ENCODE measurements around the gene JADE1.

DNA sequence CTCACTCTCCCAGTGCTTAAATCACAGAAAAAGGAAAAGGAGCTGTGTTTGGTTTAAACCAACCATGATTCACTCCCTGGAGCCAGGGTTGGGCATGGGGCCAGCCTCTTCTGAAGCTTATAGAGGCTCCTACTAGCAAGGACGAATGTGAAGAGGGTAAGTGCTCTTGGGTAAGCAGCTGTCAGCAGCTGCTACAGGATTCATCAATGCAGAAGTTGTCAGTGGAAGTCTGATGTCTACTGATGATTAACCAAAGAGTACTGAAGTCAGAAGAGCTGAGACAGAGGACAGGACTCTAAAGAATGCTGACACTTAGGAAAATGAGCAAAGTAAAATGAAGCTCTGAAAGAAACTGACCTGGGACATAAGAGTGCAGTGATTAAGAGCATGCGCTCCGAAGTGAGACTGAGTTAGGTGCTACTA, 32.7 kb upstream of the JADE1 start:
- TF ChIP-seq POLR2A (IDR thresholded peaks at IDR 0.05; ENCODE audit: low read depth, low read length) (no peak), RAD21 (IDR thresholded peaks at IDR 0.05; ENCODE audit: low read length) (no peak), MAZ (IDR thresholded peaks at IDR 0.05; ENCODE audit: borderline replicate concordance, low read depth, low read length) (no peak)
- TF ChIP-seq, protein P1, sequence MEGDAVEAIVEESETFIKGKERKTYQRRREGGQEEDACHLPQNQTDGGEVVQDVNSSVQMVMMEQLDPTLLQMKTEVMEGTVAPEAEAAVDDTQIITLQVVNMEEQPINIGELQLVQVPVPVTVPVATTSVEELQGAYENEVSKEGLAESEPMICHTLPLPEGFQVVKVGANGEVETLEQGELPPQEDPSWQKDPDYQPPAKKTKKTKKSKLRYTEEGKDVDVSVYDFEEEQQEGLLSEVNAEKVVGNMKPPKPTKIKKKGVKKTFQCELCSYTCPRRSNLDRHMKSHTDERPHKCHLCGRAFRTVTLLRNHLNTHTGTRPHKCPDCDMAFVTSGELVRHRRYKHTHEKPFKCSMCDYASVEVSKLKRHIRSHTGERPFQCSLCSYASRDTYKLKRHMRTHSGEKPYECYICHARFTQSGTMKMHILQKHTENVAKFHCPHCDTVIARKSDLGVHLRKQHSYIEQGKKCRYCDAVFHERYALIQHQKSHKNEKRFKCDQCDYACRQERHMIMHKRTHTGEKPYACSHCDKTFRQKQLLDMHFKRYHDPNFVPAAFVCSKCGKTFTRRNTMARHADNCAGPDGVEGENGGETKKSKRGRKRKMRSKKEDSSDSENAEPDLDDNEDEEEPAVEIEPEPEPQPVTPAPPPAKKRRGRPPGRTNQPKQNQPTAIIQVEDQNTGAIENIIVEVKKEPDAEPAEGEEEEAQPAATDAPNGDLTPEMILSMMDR (conservative IDR thresholded peaks at IDR 0.05; ENCODE audit: low read depth, low read length): no peak
